ENCODE measurements around the gene C1orf94.

Gene C1orf94

DNA sequence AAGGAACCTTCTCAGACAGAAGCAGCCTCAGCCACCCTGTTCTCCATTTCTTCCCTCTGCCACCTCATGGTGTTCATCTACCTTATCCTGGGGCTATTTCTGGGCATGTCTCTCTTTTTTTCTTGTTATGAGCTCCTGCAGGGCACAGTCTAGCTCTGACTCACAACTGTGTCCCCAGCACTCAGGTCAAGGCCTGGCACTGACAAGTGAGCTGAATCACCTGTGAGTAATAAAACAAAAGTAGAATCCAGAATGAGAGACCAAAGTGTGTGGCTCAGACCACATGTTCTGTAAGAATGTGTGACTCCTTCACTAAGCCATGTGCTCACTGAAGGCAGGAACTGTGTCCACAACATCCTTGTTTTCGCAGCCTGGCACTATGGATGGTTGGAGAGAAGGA, 23.2 kb downstream of the C1orf94 start:
- H3K4me3 ChIP-seq (ENCODE audit: low read depth, low read length), result no peak overlapping the region
- no peak for DNase-seq (ENCODE audit: low read depth)
- TF ChIP-seq, protein P1, sequence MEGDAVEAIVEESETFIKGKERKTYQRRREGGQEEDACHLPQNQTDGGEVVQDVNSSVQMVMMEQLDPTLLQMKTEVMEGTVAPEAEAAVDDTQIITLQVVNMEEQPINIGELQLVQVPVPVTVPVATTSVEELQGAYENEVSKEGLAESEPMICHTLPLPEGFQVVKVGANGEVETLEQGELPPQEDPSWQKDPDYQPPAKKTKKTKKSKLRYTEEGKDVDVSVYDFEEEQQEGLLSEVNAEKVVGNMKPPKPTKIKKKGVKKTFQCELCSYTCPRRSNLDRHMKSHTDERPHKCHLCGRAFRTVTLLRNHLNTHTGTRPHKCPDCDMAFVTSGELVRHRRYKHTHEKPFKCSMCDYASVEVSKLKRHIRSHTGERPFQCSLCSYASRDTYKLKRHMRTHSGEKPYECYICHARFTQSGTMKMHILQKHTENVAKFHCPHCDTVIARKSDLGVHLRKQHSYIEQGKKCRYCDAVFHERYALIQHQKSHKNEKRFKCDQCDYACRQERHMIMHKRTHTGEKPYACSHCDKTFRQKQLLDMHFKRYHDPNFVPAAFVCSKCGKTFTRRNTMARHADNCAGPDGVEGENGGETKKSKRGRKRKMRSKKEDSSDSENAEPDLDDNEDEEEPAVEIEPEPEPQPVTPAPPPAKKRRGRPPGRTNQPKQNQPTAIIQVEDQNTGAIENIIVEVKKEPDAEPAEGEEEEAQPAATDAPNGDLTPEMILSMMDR (IDR thresholded peaks at IDR 0.05; ENCODE audit: low read depth, low read length, missing control alignments), result no peak

DNA sequence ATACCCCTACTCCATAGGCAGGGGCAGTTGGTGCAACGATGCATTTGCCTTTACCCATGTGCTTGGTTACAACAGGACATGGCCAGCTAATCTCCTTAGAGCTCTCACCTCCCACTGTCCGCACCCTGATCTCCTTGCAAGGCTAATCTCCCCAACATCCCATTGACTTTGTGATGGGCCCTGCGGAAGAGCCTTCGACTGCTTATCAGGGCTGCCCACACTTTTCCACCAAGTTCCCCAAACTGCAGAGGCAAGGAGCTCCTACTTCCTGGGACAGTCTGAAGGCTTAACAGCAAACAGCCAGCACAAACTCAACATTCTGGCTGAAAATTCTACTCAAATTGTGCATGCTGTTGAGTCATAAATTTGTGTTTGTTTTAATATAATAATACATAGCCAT, 36.0 kb downstream of the C1orf94 start:
- DNase-seq (ENCODE audit: low read depth), result no peak
- TF ChIP-seq, protein P1 (IDR thresholded peaks at IDR 0.05; ENCODE audit: low read depth, low read length, missing control alignments), result no peak
- no peak overlapping the region for H3K4me3 ChIP-seq (ENCODE audit: low read depth, low read length)

DNA sequence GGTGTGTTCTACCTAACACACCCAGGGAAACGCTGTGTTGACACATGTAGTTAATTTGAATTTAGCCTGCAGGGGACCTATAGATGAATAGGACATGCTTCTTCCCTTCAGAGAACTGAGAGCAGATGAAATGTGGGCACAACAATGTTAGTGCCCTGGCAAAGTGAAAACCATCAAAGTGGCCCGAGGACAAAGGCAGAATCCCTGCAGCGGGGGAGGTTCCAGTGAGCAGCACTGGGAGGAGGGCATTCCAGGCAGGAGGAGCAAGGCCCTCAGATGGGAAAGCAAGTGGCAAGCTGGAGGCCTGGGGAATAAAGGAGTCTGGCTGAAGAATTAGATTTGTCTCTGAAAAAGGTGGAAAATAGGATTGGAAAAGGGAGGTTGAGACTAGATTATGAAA, 37.2 kb downstream of the C1orf94 start:
- DNase-seq (ENCODE audit: low read depth), result no peak
- TF ChIP-seq, protein P1 (IDR thresholded peaks at IDR 0.05; ENCODE audit: low read depth, low read length, missing control alignments), result no peak
- H3K4me3 ChIP-seq (ENCODE audit: low read depth, low read length), result no peak overlapping the region

DNA sequence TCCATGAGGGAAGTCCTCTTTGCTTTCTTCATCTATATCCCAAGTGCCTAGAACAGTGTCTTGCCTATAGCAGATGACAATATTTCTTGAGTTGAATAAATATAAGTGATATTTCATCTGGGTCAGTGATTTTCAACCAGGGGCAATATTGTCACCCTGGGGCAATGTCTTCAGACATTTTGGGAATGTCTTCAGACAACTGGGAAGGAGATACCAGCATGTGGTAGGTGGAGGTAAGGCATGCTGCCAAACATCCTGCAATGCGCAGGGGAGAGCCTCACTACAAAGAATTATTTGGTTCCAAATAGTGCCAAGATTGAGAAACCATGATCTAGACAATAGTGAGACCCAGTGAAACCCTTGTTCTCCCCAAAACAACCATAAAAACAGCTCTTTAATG, 54.7 kb downstream of the C1orf94 start:
- TF ChIP-seq, protein P1 (IDR thresholded peaks at IDR 0.05; ENCODE audit: low read depth, low read length, missing control alignments), result no peak
- no peak for DNase-seq (ENCODE audit: low read depth)
- H3K4me3 ChIP-seq (ENCODE audit: low read depth, low read length), result no peak overlapping the region

DNA sequence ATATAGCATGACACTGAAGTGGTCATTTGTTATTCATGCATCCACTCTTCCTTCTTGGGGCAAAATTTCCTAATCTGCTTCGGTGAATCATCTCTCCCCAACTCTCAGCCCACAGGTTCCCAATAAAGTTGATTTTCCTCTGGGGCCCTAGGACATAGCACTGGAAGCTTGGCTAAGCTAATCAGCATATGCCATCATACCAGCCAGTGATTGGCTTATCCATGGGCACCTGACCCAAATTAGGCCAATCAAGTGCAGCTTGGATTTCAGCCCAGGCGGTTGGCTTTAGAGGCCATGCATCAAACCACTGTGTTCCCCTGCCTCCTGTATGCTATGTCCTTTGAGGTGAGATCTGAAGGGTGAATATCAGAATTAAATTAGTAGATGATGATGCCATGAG, 58.9 kb downstream of the C1orf94 start:
- no peak overlapping the region for H3K4me3 ChIP-seq (ENCODE audit: low read depth, low read length)
- TF ChIP-seq, protein P1 (IDR thresholded peaks at IDR 0.05; ENCODE audit: low read depth, low read length, missing control alignments), result no peak
- no peak for DNase-seq (ENCODE audit: low read depth)

DNA sequence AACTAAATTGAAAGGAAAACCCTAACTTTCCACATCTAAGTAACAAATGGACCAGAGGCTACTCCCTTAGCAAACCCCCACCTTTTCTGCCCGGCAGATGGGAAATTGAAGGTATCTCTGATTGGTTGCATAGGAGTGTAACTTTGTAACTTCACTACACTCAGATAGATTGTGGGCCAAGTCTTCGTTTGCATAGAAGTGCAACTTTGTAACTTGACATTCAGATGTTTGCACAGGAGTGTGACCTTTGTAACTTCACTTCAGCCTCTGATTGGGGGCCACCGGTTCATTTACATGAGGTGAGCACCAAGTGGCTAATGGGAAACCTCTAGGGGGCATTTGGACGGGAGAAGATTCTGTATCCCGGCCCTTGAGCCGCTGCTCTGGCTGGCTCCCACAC, 59.4 kb downstream of the C1orf94 start:
- no peak for DNase-seq (ENCODE audit: low read depth)
- TF ChIP-seq, protein P1 (IDR thresholded peaks at IDR 0.05; ENCODE audit: low read depth, low read length, missing control alignments), result no peak
- H3K4me3 ChIP-seq (ENCODE audit: low read depth, low read length), result no peak overlapping the region

DNA sequence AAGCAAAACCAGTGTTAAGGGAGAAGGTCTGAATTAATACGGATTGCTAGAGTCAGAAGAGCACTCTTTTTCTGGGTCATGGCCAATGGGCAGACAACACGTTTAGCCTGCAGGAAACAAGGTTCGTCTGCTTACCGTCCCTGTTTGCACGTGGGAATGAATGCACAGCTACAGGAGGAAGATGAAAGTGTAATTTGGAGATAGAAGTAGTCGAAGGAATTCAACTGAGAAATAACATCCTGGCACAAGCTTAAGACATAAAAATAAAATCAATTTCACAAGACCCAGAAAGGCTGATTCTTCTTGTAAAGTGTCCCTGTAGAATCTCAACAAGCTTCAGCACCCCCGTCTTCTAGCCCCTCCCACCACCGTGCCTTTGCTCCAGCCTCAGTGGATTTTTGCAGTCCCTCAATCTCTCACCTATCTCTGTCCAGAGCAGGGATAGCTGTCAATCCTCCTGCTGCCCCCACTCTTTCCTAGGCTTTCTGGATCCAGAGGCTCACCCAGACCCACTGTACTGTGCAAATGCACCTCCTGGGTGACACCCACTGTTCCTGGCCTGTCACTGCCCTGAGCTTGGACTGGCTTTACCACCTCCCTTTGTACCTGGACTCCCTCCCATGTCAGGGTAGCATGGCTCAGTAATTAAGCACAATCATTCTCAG, 60.6 kb downstream of the C1orf94 start:
- no peak overlapping the region for H3K4me3 ChIP-seq (ENCODE audit: low read depth, low read length)
- DNase-seq (ENCODE audit: low read depth), result no peak
- TF ChIP-seq, protein P1 (IDR thresholded peaks at IDR 0.05; ENCODE audit: low read depth, low read length, missing control alignments), result no peak
